HL-60/S4 (cell line): ENCODE data around the gene EPS8L3.

Experiments used
- in situ Hi-C: fragments of 300-500 bp; cut with MboI; formaldehyde crosslinking; loops from 2 replicates; pipeline ENCODE4 v1.14.3; 2022; ENCODE audit warnings: low sequenced_read_pairs

The EPS8L3 gene

GRCh38 chr1:109793486-109794318 lies 30.0 kb upstream of the EPS8L3 start:
- in situ Hi-C loops, result no loop called here

GRCh38 chr1:109793089-109793485 lies 29.4 kb upstream of the EPS8L3 start:
- in situ Hi-C loops, result no loop called here

DNA sequence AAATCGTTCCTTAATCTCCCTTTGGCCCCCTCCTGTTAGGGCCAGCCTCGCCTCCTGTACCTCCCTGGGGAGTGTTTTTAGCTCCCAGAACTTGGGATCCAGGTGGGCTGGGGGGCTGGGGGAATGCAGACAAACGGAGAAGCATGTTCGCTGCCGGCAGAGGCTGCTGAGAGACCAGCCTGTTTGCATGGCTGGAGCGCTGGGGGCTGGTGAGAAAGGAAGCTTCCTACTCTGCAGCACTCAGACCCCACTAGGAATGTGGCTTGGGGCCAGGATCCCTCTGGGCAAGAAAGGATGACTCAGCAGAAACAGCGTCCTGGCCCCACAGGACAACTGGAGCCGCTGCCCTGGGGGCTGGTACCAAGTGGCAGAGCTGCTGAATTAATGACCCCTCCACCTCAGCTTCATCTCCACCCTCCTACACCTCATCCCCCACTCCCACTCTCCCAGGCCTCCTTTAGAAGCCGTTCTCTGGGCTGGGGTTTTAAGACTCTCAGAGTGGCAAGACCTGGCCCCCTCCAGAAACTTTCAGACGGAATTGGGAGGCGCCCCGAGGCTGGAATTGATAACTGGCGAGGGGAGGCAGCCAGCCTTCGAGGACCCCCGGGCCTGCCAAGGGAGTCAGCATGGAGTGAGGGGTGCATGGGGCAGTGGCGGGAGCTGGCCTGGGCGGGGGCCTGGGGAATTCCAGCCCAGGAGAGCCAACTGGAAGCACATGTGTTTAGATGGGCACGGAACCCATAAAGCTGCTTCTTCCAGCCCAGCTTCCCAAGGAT lies 28.5 kb upstream of the EPS8L3 start:
- in situ Hi-C loops, result no loop called here

- in situ Hi-C loops, result no loop called here
These were observed 27.8 kb upstream of the EPS8L3 start for GRCh38 chr1:109791495-109792043.

GRCh38 chr1:109790735-109791494 lies 27.2 kb upstream of the EPS8L3 start:
- in situ Hi-C loops, result no loop called here

DNA sequence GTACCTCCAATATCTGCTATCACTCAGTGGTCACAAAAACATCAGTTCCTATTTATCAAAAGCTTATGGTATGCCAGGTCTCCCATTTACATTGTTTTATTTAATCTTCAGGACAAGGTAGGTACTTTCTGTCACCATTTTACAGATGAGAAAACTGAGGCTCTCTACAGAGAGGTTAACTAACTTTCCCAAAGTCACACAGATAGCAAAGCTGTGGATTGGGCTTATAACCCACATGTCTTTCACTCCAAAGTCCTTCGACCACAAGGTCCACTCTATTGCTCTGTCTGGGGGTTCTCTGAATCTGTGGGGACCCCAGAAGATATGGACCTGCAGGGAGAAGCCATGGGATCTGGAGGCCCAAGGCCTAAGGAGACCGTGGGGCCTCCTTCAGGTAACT lies 26.6 kb upstream of the EPS8L3 start:
- in situ Hi-C loops, result no loop called here

DNA sequence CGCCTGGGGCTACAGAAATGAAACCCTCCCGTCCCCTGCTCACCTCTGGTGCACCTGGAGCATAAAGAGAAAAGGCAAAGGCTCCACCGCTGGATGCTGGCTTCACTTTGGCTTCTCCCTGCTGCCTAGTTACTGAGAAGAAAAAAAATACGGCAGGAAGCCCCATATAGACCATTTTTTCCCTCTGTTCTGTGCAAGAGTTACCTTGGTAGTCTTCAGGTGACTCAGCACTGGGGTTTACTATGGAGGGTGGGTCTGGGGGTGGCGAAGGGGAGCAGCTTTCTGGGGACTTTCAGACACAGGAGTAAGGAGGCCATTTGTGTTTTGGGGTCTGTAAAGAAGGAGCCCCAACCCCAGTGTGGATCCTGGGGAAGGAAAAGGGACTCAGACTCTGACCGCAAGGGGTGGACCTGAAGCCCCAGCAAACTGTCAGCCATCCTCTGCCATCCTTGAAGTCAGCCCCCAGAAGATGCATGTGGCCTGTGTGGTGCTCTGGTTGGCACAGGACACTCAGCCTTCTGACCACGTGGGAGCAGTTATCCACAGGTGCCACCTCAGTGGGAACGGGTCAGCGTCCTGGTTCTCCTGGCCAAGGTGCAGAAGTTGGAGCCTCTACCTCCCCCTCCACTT lies 25.9 kb upstream of the EPS8L3 start:
- in situ Hi-C loops, result no loop called here

DNA sequence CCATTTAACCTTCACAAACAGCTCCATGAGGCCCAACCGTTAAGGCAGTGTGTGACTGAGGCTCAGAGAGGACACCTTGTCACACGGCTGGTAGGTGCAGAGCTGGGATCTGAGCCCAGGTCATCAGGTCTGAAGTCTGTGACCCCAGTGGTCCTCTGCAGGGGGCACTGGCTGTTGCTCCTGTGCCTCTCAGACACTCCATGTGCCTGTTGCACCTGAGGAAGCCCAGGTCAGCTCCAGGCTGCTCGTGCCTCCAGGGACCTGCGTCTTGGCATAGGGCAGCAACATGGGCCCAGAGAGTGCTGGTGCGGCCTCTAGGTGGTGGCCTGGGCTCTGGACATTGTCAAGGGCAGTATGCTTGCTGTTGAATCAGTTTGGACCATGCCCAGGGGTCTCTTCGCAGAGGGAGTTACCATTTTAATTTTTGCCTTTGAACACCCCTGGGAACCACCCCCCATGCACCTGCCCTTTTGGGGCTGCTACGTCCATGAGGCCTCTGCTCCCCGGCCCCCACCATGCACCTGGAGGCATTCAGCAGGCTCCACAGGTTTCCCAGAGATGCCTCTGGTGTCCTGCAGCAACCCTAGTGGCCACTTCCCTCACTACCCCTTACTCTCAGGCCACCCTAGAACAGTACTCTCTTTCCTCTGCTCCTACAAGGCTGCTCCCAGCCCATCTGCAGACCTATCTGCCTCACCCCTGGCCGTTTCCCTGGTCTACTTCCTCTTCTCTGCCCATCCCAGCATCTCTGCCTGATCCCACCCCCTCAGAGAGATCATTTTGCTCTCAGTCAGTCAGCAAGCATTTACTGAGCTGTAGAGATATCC lies 25.2 kb upstream of the EPS8L3 start:
- in situ Hi-C loops, result no loop called here

DNA sequence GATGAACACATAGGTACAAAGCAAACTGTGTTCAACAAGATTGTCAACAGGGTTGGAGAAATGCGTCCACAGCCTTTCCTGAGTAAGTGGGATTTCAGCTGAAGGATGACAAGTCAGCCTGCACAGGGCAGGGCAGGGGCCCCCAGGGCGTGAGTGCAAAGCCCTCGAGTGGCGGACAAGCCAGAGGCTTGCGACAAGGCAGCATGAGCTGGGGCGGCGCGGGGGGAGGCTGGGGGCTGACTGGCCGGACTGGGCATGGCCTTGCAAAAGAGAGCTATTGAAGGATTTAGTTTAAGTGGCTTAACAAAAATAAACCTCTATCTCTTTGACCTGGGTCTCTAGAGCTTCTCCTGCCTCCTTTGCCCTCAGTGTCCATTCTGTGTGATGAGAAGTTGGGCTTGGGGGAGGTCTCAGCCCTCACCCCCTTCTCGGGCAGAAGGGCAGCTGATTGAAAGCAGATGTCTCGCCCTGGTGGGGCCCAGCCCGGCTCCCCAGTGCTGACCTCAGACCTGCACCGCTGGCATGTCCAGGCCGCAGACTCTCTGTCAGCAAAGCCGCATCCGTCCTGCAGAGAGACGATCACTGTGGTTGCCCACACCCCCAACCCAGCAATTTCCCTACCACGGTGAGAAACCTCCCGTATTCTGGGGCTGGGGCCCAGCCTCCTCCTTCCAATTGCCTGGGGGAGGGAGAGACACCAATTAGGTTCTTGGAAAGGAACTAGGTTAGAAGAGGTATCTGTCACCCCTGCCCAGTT lies 24.3 kb upstream of the EPS8L3 start:
- in situ Hi-C loops, result no loop called here

GRCh38 chr1:109787211-109787844 lies 23.6 kb upstream of the EPS8L3 start:
- in situ Hi-C loops, result no loop called here

DNA sequence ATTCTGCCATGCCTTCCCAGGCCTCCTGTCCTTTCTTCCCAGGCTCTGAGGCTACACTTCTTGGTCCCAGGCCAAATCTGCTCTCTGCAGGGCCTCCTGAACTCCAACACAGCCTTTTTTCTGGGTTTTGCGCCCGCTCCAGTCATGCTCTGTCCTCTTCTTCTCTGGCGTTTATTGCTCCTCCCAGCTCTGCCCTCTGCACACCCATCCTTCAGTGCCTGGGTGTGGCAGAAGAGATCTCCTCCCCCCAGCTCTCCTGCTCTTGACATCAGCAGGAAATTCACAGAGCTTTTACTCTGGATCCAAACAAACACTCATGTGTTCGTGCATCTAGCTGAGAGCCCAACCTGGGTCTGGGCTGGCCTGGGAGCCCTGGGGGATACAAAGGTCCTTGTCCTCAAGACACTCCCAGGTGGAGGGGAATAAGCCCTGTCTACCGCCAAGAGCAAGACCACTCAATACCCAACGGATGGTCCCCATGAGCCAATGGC lies 22.9 kb upstream of the EPS8L3 start:
- in situ Hi-C loops, result no loop called here

DNA sequence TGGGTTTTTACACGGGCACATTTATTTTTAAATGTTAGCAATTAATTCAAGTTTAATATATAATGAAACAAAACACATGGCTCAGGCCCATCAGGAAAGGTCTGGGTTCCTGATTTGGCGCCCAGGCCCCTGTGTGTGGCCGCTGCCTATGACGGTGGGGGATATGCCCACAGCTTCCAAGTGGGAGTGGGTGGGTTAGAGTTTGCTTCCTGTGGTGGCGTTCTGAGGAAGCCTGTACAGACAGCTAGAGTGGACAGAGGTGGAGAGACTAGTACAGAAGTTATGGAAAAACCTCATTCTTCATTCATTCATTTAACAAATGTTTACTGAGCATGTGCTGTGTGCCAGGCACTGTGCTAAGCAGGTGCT lies 22.4 kb upstream of the EPS8L3 start:
- in situ Hi-C loops, result no loop called here

DNA sequence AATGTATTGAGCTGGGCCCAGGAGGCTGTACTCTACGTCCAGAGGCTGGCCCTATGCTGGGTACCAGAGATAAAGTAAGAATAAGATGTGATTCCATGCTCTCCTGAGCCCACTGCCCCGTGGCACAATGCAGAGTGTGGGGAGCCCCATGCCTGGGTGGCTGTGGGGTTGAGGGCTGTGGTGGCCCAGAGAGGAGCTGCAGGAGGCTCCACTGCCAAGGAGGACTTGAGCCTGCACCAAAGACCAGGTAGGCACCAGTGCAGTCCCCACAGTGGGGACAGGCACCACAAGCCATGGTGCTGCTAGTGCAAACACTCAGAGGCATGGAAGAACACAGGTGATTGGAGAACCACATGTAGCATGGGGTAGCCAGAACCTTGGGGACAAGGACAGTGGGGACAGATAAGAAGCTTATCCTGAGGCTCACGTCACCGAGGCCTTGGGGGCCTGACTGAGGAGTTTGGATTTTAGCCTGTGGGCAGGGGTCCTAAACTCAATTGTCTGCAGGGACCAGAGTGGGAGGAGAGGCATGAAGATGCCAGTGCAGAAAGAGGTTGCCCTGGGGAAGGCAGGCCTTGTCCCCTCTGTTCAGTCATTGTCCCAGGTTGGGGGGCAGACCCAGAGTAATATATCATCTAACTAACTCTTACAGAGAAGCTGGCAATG lies 21.9 kb upstream of the EPS8L3 start:
- in situ Hi-C loops, result no loop called here

- in situ Hi-C loops, result no loop called here
These were observed 21.0 kb upstream of the EPS8L3 start for GRCh38 chr1:109784551-109785252.

DNA sequence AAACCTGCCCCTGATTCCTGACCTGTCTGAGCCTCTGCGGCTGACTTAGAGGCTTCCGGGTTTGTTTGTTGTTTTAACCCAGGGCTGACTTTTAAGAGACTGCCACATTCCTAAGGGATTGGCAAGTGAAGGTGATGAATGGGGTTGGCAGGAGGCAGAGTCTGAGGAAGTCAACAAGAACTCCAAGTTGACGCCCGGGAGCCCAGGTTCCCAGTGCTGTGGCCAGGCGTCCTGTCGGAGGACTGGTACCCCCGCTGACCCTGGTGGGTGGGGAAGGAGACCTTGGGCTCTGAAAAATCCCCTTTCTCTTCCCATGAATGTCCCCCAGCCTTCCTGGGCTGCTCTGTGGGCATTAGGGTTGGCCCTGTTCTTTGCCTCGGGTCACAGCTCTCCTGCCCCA lies 19.7 kb upstream of the EPS8L3 start:
- in situ Hi-C loops, result no loop called here

GRCh38 chr1:109782927-109783326 lies 19.2 kb upstream of the EPS8L3 start:
- in situ Hi-C loops, result no loop called here

DNA sequence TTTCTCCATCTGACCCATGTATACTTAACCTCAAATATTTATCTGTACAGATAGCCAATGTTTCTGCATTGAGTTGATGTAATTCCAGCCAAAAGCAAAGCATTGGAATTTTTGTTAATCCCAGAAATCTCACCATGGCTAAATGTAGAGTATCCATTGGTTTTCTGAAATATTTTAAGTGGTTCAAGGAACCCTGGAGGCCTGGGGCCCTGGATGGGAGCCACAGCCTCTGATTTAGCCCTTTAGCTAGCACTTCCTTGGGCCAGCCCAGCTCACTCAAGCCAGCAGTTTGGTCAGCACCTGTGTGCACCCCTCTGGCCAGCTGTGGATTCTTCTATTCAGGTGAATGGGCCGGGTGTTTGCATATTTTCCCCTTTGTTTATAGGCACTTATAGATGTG lies 18.8 kb upstream of the EPS8L3 start:
- in situ Hi-C loops, result no loop called here
